ACHN (cell line): Measurements from ENCODE around the gene NMBR.
A peak's percentile ranks its signal among the peaks of the same experiment; 100 is the strongest.
"Not testable (repeated sequence)": the region's sequence is repeated elsewhere in the genome, so short reads cannot be mapped to it uniquely, and the experiment has no call there.

Experiments used
- DNase-seq: peaks from one replicate; pipeline ENCODE4 v3.0.0-alpha.2; 2015
- in situ Hi-C: cut with HindIII; loops from 2 replicates; pipeline ENCODE4 v1.10.0; 2017; ENCODE audit warnings: low sequenced_read_pairs, low pct_ligation_motif_present, low pct_unique_long_range_greater_than_20kb

The NMBR gene

GRCh38 chr6:142079130-142079529 lies 67.8 kb downstream of the NMBR start:
- DNase-seq: no peak
- in situ Hi-C loops: no loop called here

GRCh38 chr6:142075516-142076101 lies 71.3 kb downstream of the NMBR start:
- DNase-seq: no peak
- in situ Hi-C loops: no loop called here

- DNase-seq: no peak
- in situ Hi-C loops: no loop called here
Observed at GRCh38 chr6:142074516-142074915, 72.4 kb downstream of the NMBR start.

- in situ Hi-C loops: no loop called here
Observed at GRCh38 chr6:142071981-142072380, 74.9 kb downstream of the NMBR start.

GRCh38 chr6:142068416-142068815 lies 78.5 kb downstream of the NMBR start:
- no peak for DNase-seq
- in situ Hi-C loops: no loop called here

More at GRCh38 chr6:142071981-142072380, 74.9 kb downstream of the NMBR start:
- no peak for DNase-seq

- in situ Hi-C loops: not testable (repeated sequence)
Observed at GRCh38 chr6:142062861-142063260, 84.1 kb downstream of the NMBR start.

GRCh38 chr6:142058551-142059290 lies 88.2 kb downstream of the NMBR start:
- no peak for DNase-seq
- in situ Hi-C loops: no loop called here

More at GRCh38 chr6:142062861-142063260, 84.1 kb downstream of the NMBR start:
- not testable (repeated sequence) for DNase-seq

- in situ Hi-C loops: no loop called here
- DNase-seq: no peak
Observed at GRCh38 chr6:142055219-142055618, 91.7 kb downstream of the NMBR start.

GRCh38 chr6:142051404-142051803 lies 95.5 kb downstream of the NMBR start:
- no peak for DNase-seq
- in situ Hi-C loops: no loop called here

GRCh38 chr6:142048593-142048980 lies 98.3 kb downstream of the NMBR start:
- DNase-seq: no peak
- in situ Hi-C loops: no loop called here

GRCh38 chr6:142047934-142048592 lies 98.9 kb downstream of the NMBR start:
- in situ Hi-C loops: no loop called here
- no peak for DNase-seq

- DNase-seq: peak; percentile 26
- in situ Hi-C loops: no loop called here
Observed at GRCh38 chr6:142045380-142046278, 101.3 kb downstream of the NMBR start.

GRCh38 chr6:142035890-142036289 lies 111.0 kb downstream of the NMBR start:
- in situ Hi-C loops: no loop called here
- no peak for DNase-seq

GRCh38 chr6:142031035-142031434 lies 115.9 kb downstream of the NMBR start:
- DNase-seq: no peak
- in situ Hi-C loops: no loop called here

GRCh38 chr6:142030115-142030619 lies 116.8 kb downstream of the NMBR start:
- in situ Hi-C loops: no loop called here
- DNase-seq: no peak

- DNase-seq: no peak
- in situ Hi-C loops: no loop called here
Observed at GRCh38 chr6:142028527-142028926, 118.4 kb downstream of the NMBR start.

GRCh38 chr6:142027804-142028203 lies 119.1 kb downstream of the NMBR start:
- DNase-seq, in situ Hi-C loops: not testable (repeated sequence)

- DNase-seq: no peak
Observed at GRCh38 chr6:142027074-142027473, 119.8 kb downstream of the NMBR start.

GRCh38 chr6:142026471-142026870 lies 120.5 kb downstream of the NMBR start:
- no peak for DNase-seq
- in situ Hi-C loops: no loop called here

More at GRCh38 chr6:142027074-142027473, 119.8 kb downstream of the NMBR start:
- in situ Hi-C loops: no loop called here
